SK-N-SH (cell line): ENCODE results near the gene PPIL1. TPM values are rescaled to one million over a fixed set of nuclear protein-coding genes. Genes with fewer than 3 reads are reported as not detected.

Experiments used
- CTCF ChIA-PET: fragments of 300-600, 350-600 bp; formaldehyde crosslinking; extraction: SDS; loops from one replicate; lab custom pipeline; 2021; lab: Yijun Ruan, JAX
- POLR2A ChIA-PET: fragments of 350-600 bp; sonication (Branson Sonifier 250); formaldehyde crosslinking; extraction: SDS; loops from one replicate; lab custom pipeline; 2020; ENCODE audit warnings: antibody characterized with exemption, inconsistent platforms; lab: Yijun Ruan, JAX
- DNase-seq: peaks from one replicate; pipeline ENCODE4 v3.0.0; 2012
- H2AFZ ChIP-seq: fragments of 200-600 bp; sonication (generic); 2 replicates; pipeline ENCODE4 v1.8.1; 2016; ENCODE audit warnings: antibody characterized with exemption, mild to moderate bottlenecking, low read depth
- H3F3A ChIP-seq: fragments of 200-600 bp; sonication (generic); replicated peaks from 2 replicates; pipeline ENCODE3; 2016; ENCODE audit warnings: antibody characterized with exemption, mild to moderate bottlenecking; ENCODE audit not compliant: insufficient read depth
- H3K27ac ChIP-seq, 2 experiments: fragments of 200-500 bp in 1 of 2; fragments of 200-600 bp in 1 of 2; sonication (Bioruptor generic) in 1 of 2; sonication (generic), shearing (Covaris generic) in 1 of 2; 2 replicates each; pipeline versions ENCODE4 v1.5.1 to v1.6.1; 2014 to 2016; ENCODE audit warnings: low read depth in 2 of 2, inconsistent platforms in 1 of 2, low read length in 1 of 2, mild to moderate bottlenecking in 1 of 2, mixed read lengths in 1 of 2
- H3K27me3 ChIP-seq: fragments of 200-600 bp; sonication (generic), shearing (Covaris generic); 2 replicates; pipeline ENCODE4 v1.6.1; 2016; ENCODE audit warnings: mixed run types; ENCODE audit not compliant: insufficient read depth
- H3K36me3 ChIP-seq, 2 experiments: fragments of 200-500 bp in 1 of 2; fragments of 200-600 bp in 1 of 2; sonication (Bioruptor generic) in 1 of 2; sonication (generic) in 1 of 2; replicated peaks in 1 of 2; 2 replicates each; pipeline versions ENCODE3 to v1.5.1; 2014 to 2016; ENCODE audit warnings: low read length in 1 of 2, mild to moderate bottlenecking in 1 of 2; ENCODE audit not compliant: insufficient read depth in 2 of 2, control insufficient read depth in 1 of 2
- H3K4me1 ChIP-seq, 2 experiments: fragments of 200-500 bp in 1 of 2; fragments of 200-600 bp in 1 of 2; sonication (Bioruptor generic) in 1 of 2; sonication (generic), shearing (Covaris generic) in 1 of 2; 2 replicates each; pipeline versions ENCODE4 v1.5.1 to v1.6.1; 2014 to 2016; ENCODE audit warnings: low read depth in 1 of 2, low read length in 1 of 2, mixed run types in 1 of 2; ENCODE audit not compliant: insufficient read depth in 2 of 2, control insufficient read depth in 1 of 2
- H3K4me2 ChIP-seq: fragments of 200-600 bp; sonication (generic), shearing (Covaris generic); 2 replicates; pipeline ENCODE4 v1.6.1; 2017; ENCODE audit warnings: mixed run types
- H3K4me3 ChIP-seq, 2 experiments: fragments of 200-500 bp in 1 of 2; fragments of 200-600 bp in 1 of 2; sonication (Bioruptor generic) in 1 of 2; sonication (generic), shearing (Covaris generic) in 1 of 2; 2 replicates each; pipeline versions ENCODE4 v1.5.1 to v1.8.1; 2014 to 2016; ENCODE audit warnings: low read depth in 2 of 2, inconsistent platforms in 1 of 2, low read length in 1 of 2, mild to moderate bottlenecking in 1 of 2, mixed read lengths in 1 of 2, moderate library complexity in 1 of 2
- H3K79me2 ChIP-seq: fragments of 200-600 bp; sonication (generic); 2 replicates; pipeline ENCODE4 v1.8.1; 2017; ENCODE audit warnings: mild to moderate bottlenecking; ENCODE audit not compliant: insufficient read depth
- H3K9ac ChIP-seq: fragments of 200-600 bp; sonication (generic); 2 replicates; pipeline ENCODE4 v1.6.1; 2017; ENCODE audit warnings: mixed run types
- H3K9me2 ChIP-seq: fragments of 200-600 bp; sonication (generic); 2 replicates; pipeline ENCODE4 v1.6.1; 2017; ENCODE audit warnings: mixed run types
- H3K9me3 ChIP-seq: fragments of 200-600 bp; sonication (generic); 2 replicates; pipeline ENCODE4 v1.6.1; 2017; ENCODE audit warnings: mixed run types, mild to moderate bottlenecking, moderate library complexity
- H4K20me1 ChIP-seq: fragments of 200-600 bp; sonication (generic); 2 replicates; pipeline ENCODE4 v1.6.1; 2017; ENCODE audit warnings: mild to moderate bottlenecking, mixed run types; ENCODE audit not compliant: insufficient read depth
- CTCF ChIP-seq: fragments of 200-600 bp; sonication (generic); IDR thresholded peaks from 2 replicates; pipeline ENCODE4 v1.6.1; 2017; ENCODE audit warnings: antibody characterized with exemption, mild to moderate bottlenecking, moderate library complexity
- ELF1 ChIP-seq: IDR thresholded peaks from 2 replicates; pipeline ENCODE4 v1.4.0; 2012
- EP300 ChIP-seq, 2 experiments: IDR thresholded peaks; 2 replicates each; pipeline versions ENCODE4 v1.4.0 to v1.6.1; 2012; ENCODE audit warnings: borderline replicate concordance in 1 of 2, low read depth in 1 of 2, low read length in 1 of 2
- EZH2phosphoT487 ChIP-seq: fragments of 200-600 bp; sonication (generic); IDR thresholded peaks from 2 replicates; pipeline ENCODE4 v1.6.1; 2017; ENCODE audit warnings: low read depth, mixed run types, mild to moderate bottlenecking, antibody characterized with exemption, moderate library complexity, borderline replicate concordance
- FOXJ3 ChIP-seq: sonication (generic); formaldehyde crosslinking; IDR thresholded peaks from 2 replicates; pipeline ENCODE4 v1.5.1; 2020; ENCODE audit warnings: mild to moderate bottlenecking, missing genetic modification reagents
- GABPA ChIP-seq: IDR thresholded peaks from 2 replicates; pipeline ENCODE4 v1.4.0; 2012; ENCODE audit warnings: low read depth, mild to moderate bottlenecking
- GATA2 ChIP-seq: sonication (generic); formaldehyde crosslinking; IDR thresholded peaks from 2 replicates; pipeline ENCODE4 v1.5.0; 2020; ENCODE audit warnings: mild to moderate bottlenecking, missing genetic modification reagents
- JUND ChIP-seq: IDR thresholded peaks from 2 replicates; pipeline ENCODE4 v1.4.0; 2012
- MXI1 ChIP-seq: IDR thresholded peaks from 2 replicates; pipeline ENCODE4 v1.6.1; 2012; ENCODE audit warnings: mild to moderate bottlenecking, low read depth, low read length, improper control_type of control experiment
- NFIC ChIP-seq: IDR thresholded peaks from 2 replicates; pipeline ENCODE4 v1.4.0; 2012; ENCODE audit warnings: borderline replicate concordance
- POLR2AphosphoS5 ChIP-seq: IDR thresholded peaks from 2 replicates; pipeline ENCODE4 v1.6.1; 2012; ENCODE audit warnings: low read depth, low read length
- RAD21 ChIP-seq: IDR thresholded peaks from 2 replicates; pipeline ENCODE4 v1.6.1; 2012; ENCODE audit warnings: mild to moderate bottlenecking, low read length
- REST ChIP-seq: IDR thresholded peaks from 2 replicates; pipeline ENCODE4 v1.6.1; 2012; ENCODE audit warnings: mild to moderate bottlenecking, low read depth, low read length, moderate library complexity
- SIN3A ChIP-seq: IDR thresholded peaks from 2 replicates; pipeline ENCODE4 v1.6.1; 2012; ENCODE audit warnings: low read depth, mild to moderate bottlenecking, low read length, moderate library complexity, borderline replicate concordance
- TAF1 ChIP-seq: IDR thresholded peaks from 2 replicates; pipeline ENCODE4 v1.6.1; 2012; ENCODE audit warnings: low read depth, mild to moderate bottlenecking, low read length, moderate library complexity, borderline replicate concordance
- TCF12 ChIP-seq: IDR thresholded peaks from 2 replicates; pipeline ENCODE4 v1.4.0; 2012
- TEAD4 ChIP-seq: IDR thresholded peaks from 2 replicates; pipeline ENCODE4 v1.4.0; 2012; ENCODE audit warnings: mild to moderate bottlenecking, borderline replicate concordance; ENCODE audit not compliant: insufficient read depth
- USF1 ChIP-seq: IDR thresholded peaks from 2 replicates; pipeline ENCODE4 v1.4.0; 2012; ENCODE audit warnings: low read depth, borderline replicate concordance
- USF2 ChIP-seq: fragments of 150-350 bp; IDR thresholded peaks from 2 replicates; pipeline ENCODE4 v1.6.1; 2017; ENCODE audit warnings: antibody characterized with exemption, low read length, low read depth, borderline replicate concordance
- WGBS: methylation state at CpG from one replicate; pipeline ENCODE4 v1.1.6; 2017; ENCODE audit warnings: low lambda C conversion rate; 5-methylcytosine and 5-hydroxymethylcytosine counted together
- polyA plus RNA-seq, 3 experiments: library from polyadenylated mRNA; depleted of rRNA; stranded (reverse); fragments of >200 nt; gene quantifications; 2 replicates each; pipeline ENCODE4 v1.2.3, GENCODE V29; 2012
- TF ChIP-seq, protein P1 (sequence below): IDR thresholded peaks from 2 replicates; pipeline ENCODE4 v1.4.0; 2012; ENCODE audit warnings: low read depth
- TF ChIP-seq, protein P2 (sequence below): IDR thresholded peaks from 2 replicates; pipeline ENCODE4 v1.4.0; 2012; ENCODE audit warnings: low read depth, borderline replicate concordance

PPIL1 gene
- polyA plus RNA-seq, 1 of the 3 experiments (the other 2 are of a cell fraction): 36.6 TPM

- H3K4me3 ChIP-seq: peak within 1 kb of the TSS; percentile 90 to 96
- CTCF ChIA-PET: interaction anchor here (0.5 to 3.6 kb wide), 47 partner anchors 9 to 1283 kb away, joined by 3 to 74 read pairs (median 5); partner anchors contain the start of genes MTCH1 and PPIL1
- peak; percentile 80 for TF ChIP-seq MXI1
- peak; percentile 79 for TF ChIP-seq CTCF
- TF ChIP-seq, protein P1, sequence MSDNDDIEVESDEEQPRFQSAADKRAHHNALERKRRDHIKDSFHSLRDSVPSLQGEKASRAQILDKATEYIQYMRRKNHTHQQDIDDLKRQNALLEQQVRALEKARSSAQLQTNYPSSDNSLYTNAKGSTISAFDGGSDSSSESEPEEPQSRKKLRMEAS: peak; percentile 82
- peak; percentile 27; the same call in 1 of the 2 replicates for TF ChIP-seq TCF12
- no peak for TF ChIP-seq USF1
- no peak for TF ChIP-seq TEAD4
- TF ChIP-seq POLR2AphosphoS5: peak; percentile 75; the same call in 1 of the 2 replicates
- TF ChIP-seq REST: peak; percentile 27; the same call in 1 of the 2 replicates
- TF ChIP-seq GATA2 (CRISPR knock-in tag): no peak
- TF ChIP-seq FOXJ3 (CRISPR knock-in tag): peak; percentile 18; the same call in 1 of the 2 replicates
- no peak for TF ChIP-seq NFIC
- peak; percentile 53; the same call in 1 of the 2 replicates for TF ChIP-seq TAF1
- peak; percentile 99 for TF ChIP-seq ELF1
- TF ChIP-seq, protein P2, sequence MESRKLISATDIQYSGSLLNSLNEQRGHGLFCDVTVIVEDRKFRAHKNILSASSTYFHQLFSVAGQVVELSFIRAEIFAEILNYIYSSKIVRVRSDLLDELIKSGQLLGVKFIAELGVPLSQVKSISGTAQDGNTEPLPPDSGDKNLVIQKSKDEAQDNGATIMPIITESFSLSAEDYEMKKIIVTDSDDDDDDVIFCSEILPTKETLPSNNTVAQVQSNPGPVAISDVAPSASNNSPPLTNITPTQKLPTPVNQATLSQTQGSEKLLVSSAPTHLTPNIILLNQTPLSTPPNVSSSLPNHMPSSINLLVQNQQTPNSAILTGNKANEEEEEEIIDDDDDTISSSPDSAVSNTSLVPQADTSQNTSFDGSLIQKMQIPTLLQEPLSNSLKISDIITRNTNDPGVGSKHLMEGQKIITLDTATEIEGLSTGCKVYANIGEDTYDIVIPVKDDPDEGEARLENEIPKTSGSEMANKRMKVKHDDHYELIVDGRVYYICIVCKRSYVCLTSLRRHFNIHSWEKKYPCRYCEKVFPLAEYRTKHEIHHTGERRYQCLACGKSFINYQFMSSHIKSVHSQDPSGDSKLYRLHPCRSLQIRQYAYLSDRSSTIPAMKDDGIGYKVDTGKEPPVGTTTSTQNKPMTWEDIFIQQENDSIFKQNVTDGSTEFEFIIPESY: peak; percentile 99
- TF ChIP-seq EZH2phosphoT487: no peak
- TF ChIP-seq SIN3A: peak; percentile 84; the same call in 1 of the 2 replicates
- TF ChIP-seq RAD21: peak; percentile 58
- no peak for TF ChIP-seq JUND
- peak in 1 of 2 experiments; percentile 36; a peak in 1 of 4 replicates for TF ChIP-seq EP300 (IDR thresholded peaks at IDR 0.05; ENCODE audit: borderline replicate concordance in 1 of 2, low read depth in 1 of 2, low read length in 1 of 2)
- TF ChIP-seq USF2: no peak
- TF ChIP-seq GABPA: peak; percentile 98
Observed at GRCh38 chr6:36885461-36886401, 11.1 kb upstream of the PPIL1 start, which contains the start of gene C6orf89. Gene C6orf89 (plus strand): TSS chr6:36885952. CDS start chr6:36899445, 13,493 bp downstream.

More at GRCh38 chr6:36885461-36886401, 11.1 kb upstream of the PPIL1 start, which contains the start of gene C6orf89:
- Histone ChIP-seq H4K20me1 (no peaks in the 10 kb centered on the region; the same call in 1 of the 2 replicates), H3F3A (no peaks in the 10 kb centered on the region), H3K36me3 (no peaks in the 10 kb centered on the region), H3K4me1 (peaks cover 0 to 5% of the 10 kb centered on the region in 2 experiments; a peak in 1 of 4 replicates), H3K9me2 (no peaks in the 10 kb centered on the region), H3K4me2 (peak within 1 kb of the TSS; percentile 87), H3K27ac (peak within 1 kb of the TSS; percentile 73 to 84), H3K27me3 (no peaks in the 10 kb centered on the region), H3K9me3 (no peaks in the 10 kb centered on the region), H3K9ac (peak within 1 kb of the TSS; percentile 87), H3K79me2 (peaks cover 48% of the 10 kb centered on the region), H2AFZ (peak within 1 kb of the TSS; percentile 94)
- 5% methylated on average over 22 of the region's 48 CpGs for WGBS
- DNase-seq: peak; percentile 94
- POLR2A ChIA-PET: interaction anchor here (1.5 to 4.6 kb wide), 3 partner anchors 11 to 132 kb away, joined by 8 to 26 read pairs (median 11); partner anchors contain the start of genes MTCH1 and PPIL1
